Superior temporal gyrus (tissue), 1 donor: ENCODE measurements around the gene DSCAM.
"Not testable (repeated sequence)": the region's sequence is repeated elsewhere in the genome, so short reads cannot be mapped to it uniquely, and the experiment has no call there.

Experiments
- DNase-seq: peaks from one replicate; pipeline ENCODE4 v3.0.0-alpha.2; 2016; ENCODE audit errors: extremely low spot score

Gene DSCAM

GRCh38 chr21:40052276-40052675 is 794.7 kb downstream of the DSCAM start:
- peak; percentile 31 for DNase-seq

GRCh38 chr21:40051801-40052200 is 795.2 kb downstream of the DSCAM start:
- DNase-seq = no peak

GRCh38 chr21:40049931-40050290 is 797.0 kb downstream of the DSCAM start:
- DNase-seq = no peak

- no peak for DNase-seq
These were observed 797.7 kb downstream of the DSCAM start for GRCh38 chr21:40049031-40049930.

- DNase-seq = no peak
These were observed 798.8 kb downstream of the DSCAM start for GRCh38 chr21:40047993-40048730.

- no peak for DNase-seq
These were observed 799.7 kb downstream of the DSCAM start for GRCh38 chr21:40047211-40047610.

- no peak for DNase-seq
These were observed 803.1 kb downstream of the DSCAM start for GRCh38 chr21:40043866-40044265.

- no peak for DNase-seq
These were observed 803.5 kb downstream of the DSCAM start for GRCh38 chr21:40043423-40043822.

- DNase-seq = no peak
These were observed 805.5 kb downstream of the DSCAM start for GRCh38 chr21:40041446-40041845.

- DNase-seq = not testable (repeated sequence)
These were observed 813.7 kb downstream of the DSCAM start for GRCh38 chr21:40033156-40033782.

- no peak for DNase-seq
These were observed 817.1 kb downstream of the DSCAM start for GRCh38 chr21:40029888-40030287.

- DNase-seq = not testable (repeated sequence)
These were observed 818.6 kb downstream of the DSCAM start for GRCh38 chr21:40028393-40028792.

- no peak for DNase-seq
These were observed 825.2 kb downstream of the DSCAM start for GRCh38 chr21:40021558-40022351.

GRCh38 chr21:40020651-40021050 is 826.3 kb downstream of the DSCAM start:
- no peak for DNase-seq

- no peak for DNase-seq
These were observed 828.0 kb downstream of the DSCAM start for GRCh38 chr21:40018871-40019475.

GRCh38 chr21:40016667-40017066 is 830.3 kb downstream of the DSCAM start:
- DNase-seq = no peak

GRCh38 chr21:40016234-40016633 is 830.7 kb downstream of the DSCAM start:
- peak; percentile 14 for DNase-seq

GRCh38 chr21:40015818-40016217 is 831.1 kb downstream of the DSCAM start:
- no peak for DNase-seq

GRCh38 chr21:40014394-40014793 is 832.6 kb downstream of the DSCAM start:
- DNase-seq = no peak

- DNase-seq = no peak
These were observed 833.8 kb downstream of the DSCAM start for GRCh38 chr21:40013001-40013735.

- DNase-seq = no peak
These were observed 835.6 kb downstream of the DSCAM start for GRCh38 chr21:40011371-40011770.
